ENCODE results near the gene OLR1.

OLR1 gene

GRCh38 chr12:10130042-10130441 lies 41.9 kb downstream of the OLR1 start, which contains the start of gene CLEC7A:
TSS of gene CLEC7A (minus strand) at chr12:10130199. CDS start at chr12:10130082, 117 bp downstream.
- Histone ChIP-seq H3K36me3 (ENCODE audit: insufficient read depth, low read length) (no peaks in the 10 kb centered on the region), H4K20me1 (ENCODE audit: insufficient read depth, low read length, poor library complexity, severe bottlenecking) (no peaks in the 10 kb centered on the region), H3K9ac (ENCODE audit: low read depth, low read length, poor library complexity, severe bottlenecking) (no peak within 1 kb of the TSS), H3K4me2 (ENCODE audit: low read depth, low read length, poor library complexity, severe bottlenecking) (peak within 1 kb of the TSS; percentile 27), H3K27me3 (ENCODE audit: insufficient read depth, low read length, poor library complexity, severe bottlenecking) (no peaks in the 10 kb centered on the region), H3K9me2 (replicated peaks; ENCODE audit: low read depth, low read length) (no peaks in the 10 kb centered on the region), H2AFZ (ENCODE audit: low read length) (peak within 1 kb of the TSS; percentile 52; the same call in 1 of the 2 replicates), H3K4me1 (ENCODE audit: insufficient read depth, low read length, poor library complexity, severe bottlenecking) (peaks cover 11% of the 10 kb centered on the region), H3K9me3 (ENCODE audit: insufficient read depth, low read depth, low read length) (no peaks in the 10 kb centered on the region), H3K79me2 (ENCODE audit: insufficient read depth, low read length) (no peaks in the 10 kb centered on the region), H3K4me3 (ENCODE audit: low read length, poor library complexity, severe bottlenecking) (peak within 1 kb of the TSS; percentile 26), H3F3A (ENCODE audit: low read depth) (no peaks in the 10 kb centered on the region)
- TF ChIP-seq CTCF (conservative IDR thresholded peaks at IDR 0.05; ENCODE audit: low read length) (no peak), EZH2phosphoT487 (IDR thresholded peaks at IDR 0.05; ENCODE audit: borderline replicate concordance) (no peak)

- no peak overlapping the region for H3K4me2 ChIP-seq (ENCODE audit: low read depth, low read length, poor library complexity, severe bottlenecking)
- no peak overlapping the region for H3K4me3 ChIP-seq (ENCODE audit: low read length, poor library complexity, severe bottlenecking)
- peaks cover 11% of the 10 kb centered on the region for H3K4me1 ChIP-seq (ENCODE audit: insufficient read depth, low read length, poor library complexity, severe bottlenecking)
- H3F3A ChIP-seq (ENCODE audit: low read depth), result no peaks in the 10 kb centered on the region
- no peak overlapping the region for H2AFZ ChIP-seq (ENCODE audit: low read length)
- H3K9me3 ChIP-seq (ENCODE audit: insufficient read depth, low read depth, low read length), result no peaks in the 10 kb centered on the region
- H3K9ac ChIP-seq (ENCODE audit: low read depth, low read length, poor library complexity, severe bottlenecking), result no peak overlapping the region
- TF ChIP-seq EZH2phosphoT487 (IDR thresholded peaks at IDR 0.05; ENCODE audit: borderline replicate concordance) (no peak), CTCF (conservative IDR thresholded peaks at IDR 0.05; ENCODE audit: low read length) (no peak)
- H3K9me2 ChIP-seq (replicated peaks; ENCODE audit: low read depth, low read length), result no peaks in the 10 kb centered on the region
- H3K79me2 ChIP-seq (ENCODE audit: insufficient read depth, low read length), result no peaks in the 10 kb centered on the region
- no peaks in the 10 kb centered on the region for H3K36me3 ChIP-seq (ENCODE audit: insufficient read depth, low read length)
- no peaks in the 10 kb centered on the region for H4K20me1 ChIP-seq (ENCODE audit: insufficient read depth, low read length, poor library complexity, severe bottlenecking)
- no peaks in the 10 kb centered on the region for H3K27me3 ChIP-seq (ENCODE audit: insufficient read depth, low read length, poor library complexity, severe bottlenecking)
These were observed 43.2 kb downstream of the OLR1 start for GRCh38 chr12:10128687-10129086.

- no peak overlapping the region for H2AFZ ChIP-seq (ENCODE audit: low read length)
- H3F3A ChIP-seq (ENCODE audit: low read depth), result no peaks in the 10 kb centered on the region
- H4K20me1 ChIP-seq (ENCODE audit: insufficient read depth, low read length, poor library complexity, severe bottlenecking), result no peaks in the 10 kb centered on the region
- H3K79me2 ChIP-seq (ENCODE audit: insufficient read depth, low read length), result no peaks in the 10 kb centered on the region
- H3K9ac ChIP-seq (ENCODE audit: low read depth, low read length, poor library complexity, severe bottlenecking), result no peak overlapping the region
- no peak overlapping the region for H3K4me2 ChIP-seq (ENCODE audit: low read depth, low read length, poor library complexity, severe bottlenecking)
- H3K4me1 ChIP-seq (ENCODE audit: insufficient read depth, low read length, poor library complexity, severe bottlenecking), result peaks cover 11% of the 10 kb centered on the region
- H3K36me3 ChIP-seq (ENCODE audit: insufficient read depth, low read length), result no peaks in the 10 kb centered on the region
- no peaks in the 10 kb centered on the region for H3K9me3 ChIP-seq (ENCODE audit: insufficient read depth, low read depth, low read length)
- TF ChIP-seq CTCF (conservative IDR thresholded peaks at IDR 0.05; ENCODE audit: low read length) (no peak), EZH2phosphoT487 (IDR thresholded peaks at IDR 0.05; ENCODE audit: borderline replicate concordance) (no peak)
- H3K9me2 ChIP-seq (replicated peaks; ENCODE audit: low read depth, low read length), result no peaks in the 10 kb centered on the region
- H3K27me3 ChIP-seq (ENCODE audit: insufficient read depth, low read length, poor library complexity, severe bottlenecking), result no peaks in the 10 kb centered on the region
- no peak overlapping the region for H3K4me3 ChIP-seq (ENCODE audit: low read length, poor library complexity, severe bottlenecking)
These were observed 45.5 kb downstream of the OLR1 start for GRCh38 chr12:10126413-10126812.

Measured in Loucy (cell line).